ENCODE measurements around the gene SLC1A4. TPM values are rescaled to one million over a fixed set of nuclear protein-coding genes. Genes with fewer than 3 reads are reported as not detected.

The SLC1A4 gene
- total and polyA plus RNA-seq, 2 of the 4 experiments (the other 2 are of a cell fraction): 6.8 to 8.1 TPM

GRCh38 chr2:65020943-65021528 lies 31.8 kb downstream of the SLC1A4 start:
- H3K4ac ChIP-seq (ENCODE audit: low read depth, low read length): no peak overlapping the region
- H3K9me3 ChIP-seq (ENCODE audit: control insufficient read depth, insufficient read depth, low read length): no peaks in the 10 kb centered on the region
- H3K9me1 ChIP-seq (ENCODE audit: insufficient read depth, low read length): peaks cover 7% of the 10 kb centered on the region; the same call in 1 of the 2 replicates
- H3K79me1 ChIP-seq (ENCODE audit: low read depth in 1 of 2, low read length in 2 of 2): no peaks in the 10 kb centered on the region
- no peaks in the 10 kb centered on the region for H3K27me3 ChIP-seq (ENCODE audit: control insufficient read depth, insufficient read depth, low read length)
- CTCF ChIA-PET: interaction anchor here (0.6 kb wide), 1 partner anchor 24 kb away, joined by 3 read pairs; no protein-coding TSS in a partner anchor
- H3K14ac ChIP-seq (replicated peaks; ENCODE audit: low read depth, low read length): no peak overlapping the region
- H3K27ac ChIP-seq (ENCODE audit: insufficient read depth, low read length): no peak overlapping the region
- no peak overlapping the region for H3K23ac ChIP-seq (ENCODE audit: low read depth, low read length)
- no peak overlapping the region for H2AFZ ChIP-seq (replicated peaks; ENCODE audit: low read length, poor library complexity)
- no peak overlapping the region for H2BK120ac ChIP-seq (ENCODE audit: low read depth, low read length)
- POLR2A ChIA-PET (ENCODE audit: unreplicated experiment): no interaction called here
- no peak overlapping the region for H2AK9ac ChIP-seq (replicated peaks; ENCODE audit: low read depth, low read length, poor library complexity)
- dilution Hi-C loops (cut with HindIII; ENCODE audit: low sequenced_read_pairs, unreplicated experiment) (no loop called here), intact Hi-C loops (cut with micrococcal nuclease) (no loop called here), in situ Hi-C loops (cut with MboI; ENCODE audit: low sequenced_read_pairs) (no loop called here)
- no peak overlapping the region for H3K9ac ChIP-seq (ENCODE audit: low read depth, low read length)
- H3K36me3 ChIP-seq (ENCODE audit: control insufficient read depth, insufficient read depth, low read length): peaks cover 41% of the 10 kb centered on the region
- no peak overlapping the region for H4K5ac ChIP-seq (ENCODE audit: low read depth, low read length)
- H4K8ac ChIP-seq (ENCODE audit: low read depth in 2 of 2, low read length in 2 of 2): no peak overlapping the region
- no peak overlapping the region for H3K4me3 ChIP-seq (ENCODE audit: insufficient read depth, low read depth, low read length)
- H3K4me2 ChIP-seq (ENCODE audit: low read depth, low read length): no peak overlapping the region
- H3K18ac ChIP-seq (ENCODE audit: low read depth, low read length): no peak overlapping the region
- H4K91ac ChIP-seq (ENCODE audit: insufficient read depth, low read depth, low read length): no peak overlapping the region
- DNase-seq (no peak), ATAC-seq (ENCODE audit: low read depth) (no peak)
- H4K20me1 ChIP-seq (ENCODE audit: insufficient read depth, low read length): no peaks in the 10 kb centered on the region
- TF ChIP-seq MXI1 (IDR thresholded peaks at IDR 0.05; ENCODE audit: borderline replicate concordance, low read depth, low read length) (no peak), MAFK (IDR thresholded peaks at IDR 0.05; ENCODE audit: low read depth, low read length) (no peak), CEBPB (IDR thresholded peaks at IDR 0.05; ENCODE audit: low read depth, low read length) (no peak), SMC3 (IDR thresholded peaks at IDR 0.05; ENCODE audit: low read depth, low read length) (no peak), BHLHE40 (IDR thresholded peaks at IDR 0.05; ENCODE audit: low read depth, low read length) (no peak), NFE2L2 (IDR thresholded peaks at IDR 0.05; ENCODE audit: low read depth, low read length) (no peak), POLR2A (IDR thresholded peaks at IDR 0.05; ENCODE audit: low read depth, low read length) (no peak), USF2 (IDR thresholded peaks at IDR 0.05; ENCODE audit: low read depth, low read length) (no peak), RAD21 (IDR thresholded peaks at IDR 0.05; ENCODE audit: low read length) (no peak), RFX5 (IDR thresholded peaks at IDR 0.05; ENCODE audit: low read depth, low read length) (no peak)
- H2BK5ac ChIP-seq (ENCODE audit: low read depth, low read length, poor library complexity, severe bottlenecking): no peak overlapping the region
- WGBS, 2 experiments (ENCODE audit: extremely low coverage in 2 of 2, insufficient read length in 1 of 2): 88% methylated on average over 7 of the region's 11 CpGs; no CpG with 5 or more reads in 1 of the 2 experiments
- BruUV-seq (replicated peaks): no TSS peak
- no peak overlapping the region for H3K56ac ChIP-seq (ENCODE audit: extremely low read depth, insufficient read depth, low read length)
- no peak overlapping the region for H2BK20ac ChIP-seq (ENCODE audit: low read depth, low read length)
- no peak overlapping the region for H2BK15ac ChIP-seq (ENCODE audit: low read depth, low read length)
- peaks cover 7% of the 10 kb centered on the region for H3K4me1 ChIP-seq (ENCODE audit: control insufficient read depth, insufficient read depth, low read length)
- H2AK5ac ChIP-seq (ENCODE audit: low read depth, low read length): no peak overlapping the region

Measured in IMR-90 (cell line).